ENCODE results near the gene GPATCH4.

DNA sequence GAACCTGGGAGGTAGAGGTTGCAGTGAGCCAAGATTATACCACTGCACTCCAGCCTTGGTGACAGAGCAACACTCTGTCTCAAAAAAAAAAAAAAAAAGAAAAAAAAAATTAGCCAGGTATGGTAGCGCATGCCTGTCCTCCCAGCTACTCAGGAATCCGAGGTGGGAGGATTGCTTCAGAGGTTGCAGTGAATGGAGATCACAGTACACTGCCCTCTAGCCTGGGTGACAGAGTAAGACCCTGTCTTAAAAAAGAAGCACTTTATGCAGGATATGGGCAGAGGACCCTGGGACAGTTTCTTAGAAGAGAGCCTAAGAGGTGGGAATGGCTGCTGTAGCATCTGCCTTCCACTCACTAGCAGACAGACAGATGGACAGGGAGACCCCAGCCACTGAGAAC, 51.9 kb downstream of the GPATCH4 start:
- TF ChIP-seq, protein P1, sequence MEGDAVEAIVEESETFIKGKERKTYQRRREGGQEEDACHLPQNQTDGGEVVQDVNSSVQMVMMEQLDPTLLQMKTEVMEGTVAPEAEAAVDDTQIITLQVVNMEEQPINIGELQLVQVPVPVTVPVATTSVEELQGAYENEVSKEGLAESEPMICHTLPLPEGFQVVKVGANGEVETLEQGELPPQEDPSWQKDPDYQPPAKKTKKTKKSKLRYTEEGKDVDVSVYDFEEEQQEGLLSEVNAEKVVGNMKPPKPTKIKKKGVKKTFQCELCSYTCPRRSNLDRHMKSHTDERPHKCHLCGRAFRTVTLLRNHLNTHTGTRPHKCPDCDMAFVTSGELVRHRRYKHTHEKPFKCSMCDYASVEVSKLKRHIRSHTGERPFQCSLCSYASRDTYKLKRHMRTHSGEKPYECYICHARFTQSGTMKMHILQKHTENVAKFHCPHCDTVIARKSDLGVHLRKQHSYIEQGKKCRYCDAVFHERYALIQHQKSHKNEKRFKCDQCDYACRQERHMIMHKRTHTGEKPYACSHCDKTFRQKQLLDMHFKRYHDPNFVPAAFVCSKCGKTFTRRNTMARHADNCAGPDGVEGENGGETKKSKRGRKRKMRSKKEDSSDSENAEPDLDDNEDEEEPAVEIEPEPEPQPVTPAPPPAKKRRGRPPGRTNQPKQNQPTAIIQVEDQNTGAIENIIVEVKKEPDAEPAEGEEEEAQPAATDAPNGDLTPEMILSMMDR (IDR thresholded peaks at IDR 0.05), result no peak
- no peak for TF ChIP-seq POLR2A (IDR thresholded peaks at IDR 0.05)
